Activated CD4-positive, alpha-beta T cell treated with anti-CD3 and anti-CD28 coated beads, Interleukin-2, amount 50 U/mL, for 16 hours (primary cell): ENCODE data around the gene SMCO1.
A peak's percentile ranks its signal among the peaks of the same experiment; 100 is the strongest.
"Not testable (repeated sequence)": the region's sequence is repeated elsewhere in the genome, so short reads cannot be mapped to it uniquely, and the experiment has no call there.

Source experiments
- DNase-seq: peaks from one replicate; pipeline ENCODE4 v3.0.0-alpha.2; 2020

Gene SMCO1

DNA sequence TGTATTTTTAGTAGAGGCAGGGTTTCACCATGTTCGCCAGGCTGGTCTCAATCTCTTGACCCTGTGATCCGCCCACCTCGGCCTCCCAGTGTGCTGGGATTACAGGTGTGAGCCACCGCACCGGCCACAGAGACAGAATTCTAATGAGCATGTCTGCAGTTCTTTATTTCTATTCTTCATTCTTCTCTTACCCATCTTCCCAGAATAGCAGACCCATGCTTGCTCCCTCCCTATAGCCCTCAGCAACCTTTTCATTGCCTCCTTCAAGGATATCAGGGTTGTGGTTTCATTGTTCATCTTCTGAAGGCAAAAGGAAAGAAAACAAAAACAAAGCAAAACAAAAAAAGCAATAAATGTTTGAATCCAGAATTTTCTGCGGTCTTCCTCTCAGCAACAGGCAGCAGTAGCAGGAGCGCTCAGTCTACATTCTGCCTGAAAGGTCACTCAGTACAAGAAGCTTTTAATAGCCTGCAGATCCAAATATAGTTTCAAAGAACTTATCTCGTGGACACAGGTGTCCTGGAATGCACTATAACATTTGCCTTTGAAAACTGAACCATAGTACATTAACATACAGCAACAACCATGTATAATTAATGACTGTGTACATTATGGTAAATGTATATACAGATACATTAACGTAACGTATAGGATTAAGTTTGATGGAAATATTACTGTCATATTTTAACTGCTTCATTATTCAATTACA, at the start of gene SMCO1:
SMCO1 (minus strand) TSS at position 434 of the 709 bp plus-strand sequence; CDS start at position 297, 137 bp downstream.
- no peak for DNase-seq

- DNase-seq = peak; percentile 77
Observed at GRCh38 chr3:196563721-196564225, 48.6 kb upstream of the SMCO1 start.

GRCh38 chr3:196559826-196560225, 44.7 kb upstream of the SMCO1 start:
- DNase-seq = peak; percentile 8

DNA sequence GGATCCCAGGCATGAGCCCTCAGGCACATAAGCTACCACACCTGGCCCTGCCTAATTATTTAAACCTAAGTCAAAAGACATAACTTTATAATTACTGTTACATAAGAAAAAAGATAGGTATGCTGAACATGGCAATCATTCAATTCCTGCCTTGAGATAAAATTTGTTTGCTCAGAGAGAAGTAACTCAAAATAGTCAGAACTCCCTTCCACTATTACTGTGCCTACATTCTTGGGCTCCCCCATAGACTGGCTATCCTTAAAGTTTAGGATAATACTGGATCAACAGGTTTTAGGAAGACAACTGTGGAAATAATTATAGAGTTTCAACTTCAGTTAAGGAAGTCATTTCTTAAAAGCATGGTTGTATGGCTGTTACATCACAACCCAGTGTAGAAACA, 43.3 kb upstream of the SMCO1 start:
- DNase-seq = no peak

GRCh38 chr3:196557236-196557635, 42.1 kb upstream of the SMCO1 start:
- no peak for DNase-seq

DNA sequence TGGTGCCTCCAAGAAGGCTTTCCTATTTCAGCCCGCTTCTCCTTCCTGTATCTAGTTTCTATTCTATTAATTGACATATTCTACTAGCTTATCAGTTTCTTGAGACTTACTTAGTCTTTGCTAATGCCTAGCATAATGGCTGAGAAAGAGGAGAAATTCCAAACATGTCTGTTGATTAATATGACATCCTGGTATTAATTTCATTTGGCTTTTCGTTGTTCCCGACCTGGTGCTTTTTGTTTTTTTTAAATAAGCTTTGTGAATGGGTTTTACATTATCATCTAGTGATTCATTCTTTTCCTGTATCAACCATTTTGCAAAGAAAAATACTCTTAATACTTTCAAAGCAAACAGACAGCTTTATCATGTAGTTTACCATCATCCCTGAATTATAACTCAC, 40.1 kb upstream of the SMCO1 start:
- DNase-seq = no peak

DNA sequence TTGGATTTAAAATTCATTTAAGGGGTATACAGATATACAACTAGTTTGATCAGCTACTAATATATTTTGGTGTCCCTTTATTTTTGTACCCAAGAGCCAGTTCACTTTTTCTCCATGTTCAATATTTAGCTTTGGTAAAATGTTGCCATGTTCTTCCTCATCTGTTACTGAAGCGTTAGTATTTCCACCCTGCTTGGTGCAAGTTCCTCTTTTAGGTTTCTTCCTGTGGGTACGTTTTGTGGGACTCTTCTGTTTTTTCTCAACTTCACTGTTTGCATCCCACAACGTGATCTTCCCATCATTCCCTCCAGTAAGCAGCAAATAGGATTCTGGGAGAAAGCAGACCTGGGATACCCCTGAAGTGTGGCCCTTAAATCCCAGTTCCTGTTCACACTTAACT, 39.1 kb upstream of the SMCO1 start:
- DNase-seq = no peak

DNA sequence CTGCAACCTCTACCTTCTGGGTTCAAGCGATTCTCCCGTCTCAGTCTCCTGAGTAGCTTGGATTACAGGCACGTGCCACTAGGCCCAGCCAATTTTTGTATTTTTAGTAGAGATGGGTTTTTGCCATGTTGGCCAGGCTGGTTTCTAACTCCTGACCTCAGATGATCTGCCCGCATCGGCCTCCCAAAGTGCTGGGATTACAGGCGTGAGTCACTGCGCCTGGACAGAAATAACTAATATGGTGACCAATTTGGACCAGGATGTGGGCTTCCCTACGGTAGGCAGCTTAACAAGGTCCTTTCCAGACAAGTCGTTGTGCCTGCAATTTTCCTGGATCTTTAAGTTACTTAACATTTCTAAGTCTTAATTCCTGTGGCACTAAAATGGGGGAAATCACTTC, 38.4 kb upstream of the SMCO1 start:
- DNase-seq = no peak

DNA sequence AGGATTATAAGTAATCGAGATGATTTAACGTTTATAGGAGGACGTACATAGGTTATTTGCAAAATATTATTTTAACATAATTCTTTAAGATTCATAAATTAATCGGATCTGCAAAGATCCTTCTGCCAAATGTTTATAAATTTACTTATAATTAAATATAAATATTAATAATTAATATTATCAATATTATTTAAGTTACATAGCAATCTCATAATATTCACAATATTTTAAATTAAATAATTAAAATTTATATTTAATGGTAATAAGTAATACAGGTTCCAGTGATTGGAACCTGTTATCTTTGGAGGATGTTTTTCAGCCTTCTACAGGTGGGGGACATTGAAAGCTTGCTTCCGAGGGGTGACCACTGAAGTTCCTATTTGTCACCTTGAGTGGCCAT, 37.1 kb upstream of the SMCO1 start:
- DNase-seq = no peak

DNA sequence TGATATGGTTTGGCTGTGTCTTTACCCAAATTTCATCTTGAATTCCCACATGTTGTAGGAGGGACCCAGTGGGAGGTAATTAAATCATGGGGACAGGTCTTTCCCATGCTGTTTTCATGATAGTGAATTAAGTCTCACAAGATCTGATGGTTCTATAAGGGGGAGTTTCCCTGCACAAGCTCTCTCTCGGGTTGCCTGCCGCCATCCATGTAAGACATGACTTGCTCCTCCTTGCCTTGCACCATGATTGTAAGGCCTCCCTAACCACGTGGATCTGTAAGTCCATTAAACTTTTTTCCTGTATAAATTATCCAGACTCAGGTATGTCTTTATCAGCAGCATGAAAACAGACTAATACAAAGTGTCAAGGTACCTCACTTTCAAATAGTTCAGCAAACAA, 35.0 kb upstream of the SMCO1 start:
- DNase-seq = not testable (repeated sequence)

DNA sequence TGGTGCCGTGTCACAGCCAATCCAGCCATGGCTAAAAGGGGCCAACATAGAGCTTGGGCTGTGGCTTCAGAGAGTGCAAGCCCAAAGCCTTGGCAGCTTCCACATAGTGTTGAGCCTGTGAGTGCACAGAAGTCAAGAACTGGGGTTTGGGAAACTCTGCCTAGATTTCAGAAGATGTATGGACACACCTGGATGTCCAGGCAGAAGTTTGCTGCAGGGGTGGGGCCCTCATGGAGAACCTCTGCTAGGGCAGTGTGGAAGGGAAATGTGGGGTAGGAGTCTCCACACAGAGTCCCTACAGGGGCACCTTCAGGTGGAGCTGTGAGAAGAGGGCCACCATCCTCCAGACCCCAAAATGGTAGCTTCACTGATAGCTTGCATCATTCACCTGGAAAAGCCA, 34.2 kb upstream of the SMCO1 start:
- DNase-seq = not testable (repeated sequence)

DNA sequence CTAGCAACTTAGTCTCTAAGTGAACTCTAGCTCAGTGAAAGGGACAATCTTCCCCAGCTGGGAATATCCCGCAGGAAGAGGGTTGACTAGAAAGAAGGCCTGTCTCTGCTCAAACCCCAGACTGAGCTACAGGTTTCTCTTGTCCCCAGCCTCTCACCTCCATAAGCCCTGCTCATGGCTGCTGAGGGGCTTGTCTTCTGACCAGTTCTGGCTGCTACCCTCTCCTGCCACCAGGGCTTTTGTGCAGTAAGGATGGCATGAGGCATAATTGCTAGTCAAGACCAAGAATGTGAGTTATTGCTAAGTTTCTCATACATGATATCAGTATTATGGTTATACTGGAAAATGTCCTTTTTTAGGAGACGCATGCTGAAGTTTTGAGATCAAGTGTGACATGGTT, 31.9 kb upstream of the SMCO1 start:
- no peak for DNase-seq

DNA sequence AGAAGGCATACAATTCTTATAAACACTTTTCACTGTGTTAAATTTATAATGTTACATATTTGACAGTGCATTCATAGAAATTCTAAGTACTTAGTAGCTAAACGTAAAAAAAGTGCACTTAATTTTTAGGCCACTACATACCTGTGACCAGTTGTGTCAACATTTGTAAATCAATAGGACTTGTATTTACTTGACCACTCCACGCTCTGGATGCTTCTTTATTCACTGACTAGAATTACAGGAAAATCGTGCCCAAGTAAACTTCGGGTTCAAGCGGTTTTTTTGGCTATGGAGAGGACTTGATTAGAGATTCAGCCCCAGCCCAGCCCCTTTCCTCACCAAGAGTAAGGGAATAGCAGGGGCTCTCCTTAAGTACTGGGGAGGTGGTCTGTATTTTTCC, 31.4 kb upstream of the SMCO1 start:
- DNase-seq = no peak

DNA sequence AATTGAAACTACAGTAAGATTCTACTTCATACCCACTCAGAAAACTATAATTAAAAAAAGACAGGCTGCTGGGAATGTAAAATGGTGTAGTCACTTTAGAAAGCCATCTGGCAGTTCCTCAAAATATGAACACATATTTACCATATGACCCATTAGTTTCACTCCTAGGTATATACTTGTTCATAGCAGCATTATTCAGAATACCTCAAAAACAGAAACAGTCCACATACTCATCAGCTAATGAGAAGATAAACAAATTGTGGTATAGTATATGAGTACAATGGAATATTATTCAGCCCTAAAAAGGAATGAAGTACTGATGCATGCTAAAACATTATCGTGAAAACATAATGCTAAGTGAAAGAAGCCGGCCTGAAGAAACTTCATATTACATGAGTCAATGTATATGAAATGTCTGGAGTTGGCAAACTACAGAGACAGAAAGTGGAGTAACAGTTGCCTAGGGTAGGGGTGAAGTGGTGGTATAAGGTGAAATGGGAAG, 29.4 kb upstream of the SMCO1 start:
- no peak for DNase-seq

GRCh38 chr3:196541684-196542445, 26.7 kb upstream of the SMCO1 start:
- no peak for DNase-seq

GRCh38 chr3:196537319-196537984, 22.3 kb upstream of the SMCO1 start:
- peak; percentile 56 for DNase-seq

- no peak for DNase-seq
Observed at GRCh38 chr3:196533260-196533681, 18.1 kb upstream of the SMCO1 start.

- no peak for DNase-seq
Observed at GRCh38 chr3:196531418-196531817, 16.3 kb upstream of the SMCO1 start.

GRCh38 chr3:196528639-196529233, 13.6 kb upstream of the SMCO1 start:
- peak; percentile 86 for DNase-seq

DNA sequence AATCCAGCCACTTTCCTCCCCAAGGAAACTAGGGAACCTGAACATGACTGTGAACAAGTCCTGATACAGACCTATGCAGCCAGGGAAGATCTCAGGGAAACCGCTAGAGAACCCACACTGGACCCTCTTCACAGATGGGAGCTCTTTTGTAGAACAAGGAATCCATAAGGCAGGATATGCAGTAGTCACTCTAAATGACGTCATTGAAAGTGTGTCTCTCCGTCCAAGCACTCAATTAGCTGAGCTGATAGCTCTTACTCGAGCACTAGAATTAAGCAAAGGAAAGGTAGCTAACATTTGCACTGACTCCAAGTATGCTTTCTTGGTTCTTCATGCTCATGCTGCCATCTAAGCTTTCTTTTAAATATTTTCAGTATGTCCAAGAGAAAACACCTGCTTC, 10.0 kb upstream of the SMCO1 start:
- no peak for DNase-seq

- DNase-seq = no peak
Observed at GRCh38 chr3:196524527-196524926, 9.4 kb upstream of the SMCO1 start.

GRCh38 chr3:196523841-196524240, 8.7 kb upstream of the SMCO1 start:
- no peak for DNase-seq

- DNase-seq = not testable (repeated sequence)
Observed at GRCh38 chr3:196521291-196521690, 6.1 kb upstream of the SMCO1 start.
